Measurements from ENCODE around the gene METRNL.

DNA sequence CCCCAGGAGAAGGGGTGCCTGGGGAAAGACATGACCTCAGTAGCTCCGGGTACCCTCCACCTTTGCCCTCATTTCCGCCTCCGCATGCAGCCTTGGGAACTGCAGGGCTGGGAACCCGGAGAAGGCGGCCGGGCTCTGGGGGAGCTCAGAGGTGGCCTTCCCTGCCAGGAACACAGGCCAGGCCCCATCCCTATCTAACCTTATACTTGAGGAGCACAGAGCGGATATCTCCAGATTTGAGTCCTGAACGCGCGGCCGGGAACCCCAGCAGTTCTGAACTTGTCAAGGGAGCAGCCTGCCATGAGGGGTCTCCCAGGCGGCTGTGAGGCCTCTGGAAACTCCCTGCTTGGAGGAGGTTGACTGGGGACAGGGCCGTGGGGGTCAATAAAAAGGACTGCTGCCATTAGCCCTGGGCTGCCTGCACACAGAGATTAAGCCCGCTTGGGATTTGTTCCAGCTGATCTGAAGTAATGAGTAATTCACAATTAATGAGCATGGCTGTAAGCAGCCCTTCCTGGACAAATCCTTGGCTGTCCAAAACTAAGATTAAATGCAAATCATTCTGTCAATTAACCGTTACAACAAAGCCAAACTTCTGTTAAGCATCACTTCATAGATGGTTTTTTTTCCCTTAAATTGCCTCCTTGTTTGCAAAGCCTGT is 26.3 kb upstream of the METRNL start:
- TF ChIP-seq ELF1 (IDR thresholded peaks at IDR 0.05; ENCODE audit: borderline replicate concordance, low read depth) (no peak), SIN3A (IDR thresholded peaks at IDR 0.05; ENCODE audit: low read depth) (no peak), YY1 (IDR thresholded peaks at IDR 0.05; ENCODE audit: extremely low read depth, insufficient replicate concordance, low read depth, low read length) (no peak), EGR1 (IDR thresholded peaks at IDR 0.05; ENCODE audit: low read depth) (no peak), POLR2A (IDR thresholded peaks at IDR 0.05; ENCODE audit: borderline replicate concordance, extremely low read depth, insufficient read depth, insufficient read length) (no peak), RAD21 (IDR thresholded peaks at IDR 0.05; ENCODE audit: low read depth) (no peak), JUND (IDR thresholded peaks at IDR 0.05) (no peak), SRF (IDR thresholded peaks at IDR 0.05; ENCODE audit: low read depth) (no peak), EZH2 (IDR thresholded peaks at IDR 0.05) (no peak), EZH2phosphoT487 (IDR thresholded peaks at IDR 0.05; ENCODE audit: borderline replicate concordance) (no peak), MAX (IDR thresholded peaks at IDR 0.05) (no peak), ZFX (IDR thresholded peaks at IDR 0.05) (no peak)
- TF ChIP-seq, protein P1, sequence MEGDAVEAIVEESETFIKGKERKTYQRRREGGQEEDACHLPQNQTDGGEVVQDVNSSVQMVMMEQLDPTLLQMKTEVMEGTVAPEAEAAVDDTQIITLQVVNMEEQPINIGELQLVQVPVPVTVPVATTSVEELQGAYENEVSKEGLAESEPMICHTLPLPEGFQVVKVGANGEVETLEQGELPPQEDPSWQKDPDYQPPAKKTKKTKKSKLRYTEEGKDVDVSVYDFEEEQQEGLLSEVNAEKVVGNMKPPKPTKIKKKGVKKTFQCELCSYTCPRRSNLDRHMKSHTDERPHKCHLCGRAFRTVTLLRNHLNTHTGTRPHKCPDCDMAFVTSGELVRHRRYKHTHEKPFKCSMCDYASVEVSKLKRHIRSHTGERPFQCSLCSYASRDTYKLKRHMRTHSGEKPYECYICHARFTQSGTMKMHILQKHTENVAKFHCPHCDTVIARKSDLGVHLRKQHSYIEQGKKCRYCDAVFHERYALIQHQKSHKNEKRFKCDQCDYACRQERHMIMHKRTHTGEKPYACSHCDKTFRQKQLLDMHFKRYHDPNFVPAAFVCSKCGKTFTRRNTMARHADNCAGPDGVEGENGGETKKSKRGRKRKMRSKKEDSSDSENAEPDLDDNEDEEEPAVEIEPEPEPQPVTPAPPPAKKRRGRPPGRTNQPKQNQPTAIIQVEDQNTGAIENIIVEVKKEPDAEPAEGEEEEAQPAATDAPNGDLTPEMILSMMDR (IDR thresholded peaks at IDR 0.05 in 2 of 3, conservative IDR thresholded peaks at IDR 0.05 in 1 of 3; ENCODE audit: borderline replicate concordance in 1 of 3, insufficient read depth in 1 of 3, low read depth in 2 of 3, low read length in 2 of 3) = no peak
- TF ChIP-seq, protein P2, sequence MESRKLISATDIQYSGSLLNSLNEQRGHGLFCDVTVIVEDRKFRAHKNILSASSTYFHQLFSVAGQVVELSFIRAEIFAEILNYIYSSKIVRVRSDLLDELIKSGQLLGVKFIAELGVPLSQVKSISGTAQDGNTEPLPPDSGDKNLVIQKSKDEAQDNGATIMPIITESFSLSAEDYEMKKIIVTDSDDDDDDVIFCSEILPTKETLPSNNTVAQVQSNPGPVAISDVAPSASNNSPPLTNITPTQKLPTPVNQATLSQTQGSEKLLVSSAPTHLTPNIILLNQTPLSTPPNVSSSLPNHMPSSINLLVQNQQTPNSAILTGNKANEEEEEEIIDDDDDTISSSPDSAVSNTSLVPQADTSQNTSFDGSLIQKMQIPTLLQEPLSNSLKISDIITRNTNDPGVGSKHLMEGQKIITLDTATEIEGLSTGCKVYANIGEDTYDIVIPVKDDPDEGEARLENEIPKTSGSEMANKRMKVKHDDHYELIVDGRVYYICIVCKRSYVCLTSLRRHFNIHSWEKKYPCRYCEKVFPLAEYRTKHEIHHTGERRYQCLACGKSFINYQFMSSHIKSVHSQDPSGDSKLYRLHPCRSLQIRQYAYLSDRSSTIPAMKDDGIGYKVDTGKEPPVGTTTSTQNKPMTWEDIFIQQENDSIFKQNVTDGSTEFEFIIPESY (IDR thresholded peaks at IDR 0.05; ENCODE audit: extremely low read depth, insufficient replicate concordance, low read length) = no peak
